SK-N-SH treated with all-trans-retinoic acid at 6 μM for 48 hours (cell line): ENCODE measurements around the gene AHSG.

Source experiments
- ATAC-seq: fragments of 200-7000 bp; cut with Tn5 transposase; 3 replicates; pipeline ENCODE4 v1.9.1; 2020; ENCODE audit warnings: mild to moderate bottlenecking, moderate library complexity
- ARNTL ChIP-seq: fragments of 450-650 bp; formaldehyde crosslinking; IDR thresholded peaks from 2 replicates; pipeline ENCODE4 v1.5.0; 2020; ENCODE audit warnings: low read depth, mild to moderate bottlenecking, moderate library complexity, borderline replicate concordance
- CSDC2 ChIP-seq: fragments of 250-450 bp; sonication (Bioruptor Pico); IDR thresholded peaks from 2 replicates; pipeline ENCODE4 v1.5.0; 2020; ENCODE audit warnings: mild to moderate bottlenecking, moderate library complexity
- ISL1 ChIP-seq: fragments of 250-450 bp; sonication (Bioruptor Pico); IDR thresholded peaks from 2 replicates; pipeline ENCODE4 v2.1.2; 2022; ENCODE audit warnings: mild to moderate bottlenecking, moderate library complexity
- OSR1 ChIP-seq: fragments of 250-450 bp; sonication (Bioruptor Pico); IDR thresholded peaks from 2 replicates; pipeline ENCODE4 v1.8.0; 2022; ENCODE audit warnings: moderate library complexity, mild to moderate bottlenecking, inconsistent platforms
- PATZ1 ChIP-seq: fragments of 250-450 bp; sonication (Bioruptor Pico); IDR thresholded peaks from 2 replicates; pipeline ENCODE4 v1.8.0; 2020; ENCODE audit warnings: mild to moderate bottlenecking, moderate library complexity, borderline replicate concordance
- PPARA ChIP-seq: fragments of 250-450 bp; sonication (Bioruptor Pico); IDR thresholded peaks from 2 replicates; pipeline ENCODE4 v1.5.0; 2020; ENCODE audit warnings: mild to moderate bottlenecking, borderline replicate concordance
- RARB ChIP-seq: fragments of 250-450 bp; sonication (Bioruptor Pico); IDR thresholded peaks from 2 replicates; pipeline ENCODE4 v1.8.0; 2021; ENCODE audit warnings: mild to moderate bottlenecking, moderate library complexity
- SNAI2 ChIP-seq: fragments of 250-450 bp; sonication (Bioruptor Pico); IDR thresholded peaks from 2 replicates; pipeline ENCODE4 v1.5.0; 2020; ENCODE audit warnings: mild to moderate bottlenecking, moderate library complexity
- TCF4 ChIP-seq: fragments of 250-450 bp; sonication (Bioruptor Pico); IDR thresholded peaks from 2 replicates; pipeline ENCODE4 v1.8.0; 2021; ENCODE audit warnings: mild to moderate bottlenecking, moderate library complexity, borderline replicate concordance
- TOX ChIP-seq: fragments of 250-450 bp; sonication (Bioruptor Pico); IDR thresholded peaks from 2 replicates; pipeline ENCODE4 v1.8.0; 2021; ENCODE audit warnings: mild to moderate bottlenecking, moderate library complexity, borderline replicate concordance
- TSHZ2 ChIP-seq: fragments of 250-450 bp; sonication (Bioruptor Pico); IDR thresholded peaks from 2 replicates; pipeline ENCODE4 v1.5.0; 2020; ENCODE audit warnings: mild to moderate bottlenecking, moderate library complexity
- ZC3H10 ChIP-seq: fragments of 250-450 bp; sonication (Bioruptor Pico); IDR thresholded peaks from 2 replicates; pipeline ENCODE4 v1.5.1; 2021; ENCODE audit warnings: mild to moderate bottlenecking, moderate library complexity
- ZFP3 ChIP-seq: fragments of 250-450 bp; sonication (Bioruptor Pico); IDR thresholded peaks from 2 replicates; pipeline ENCODE4 v1.5.0; 2020; ENCODE audit warnings: mild to moderate bottlenecking, moderate library complexity
- ZFP30 ChIP-seq: fragments of 450-650 bp; formaldehyde crosslinking; IDR thresholded peaks from 2 replicates; pipeline ENCODE4 v1.5.0; 2022; ENCODE audit warnings: mild to moderate bottlenecking, moderate library complexity
- ZNF565 ChIP-seq: fragments of 450-650 bp; formaldehyde crosslinking; conservative IDR thresholded peaks from 2 replicates; pipeline ENCODE4 v1.5.0; 2020; ENCODE audit warnings: low read depth, mild to moderate bottlenecking, moderate library complexity
- ZNF70 ChIP-seq: fragments of 450-650 bp; formaldehyde crosslinking; IDR thresholded peaks from 2 replicates; pipeline ENCODE4 v1.5.0; 2020; ENCODE audit warnings: mild to moderate bottlenecking, moderate library complexity
- ZNF8 ChIP-seq: fragments of 450-650 bp; formaldehyde crosslinking; IDR thresholded peaks from 2 replicates; pipeline ENCODE4 v1.5.0; 2020; ENCODE audit warnings: mild to moderate bottlenecking, moderate library complexity
- TF ChIP-seq, protein P1 (sequence below): fragments of 250-450 bp; sonication (Bioruptor Pico); IDR thresholded peaks from 2 replicates; pipeline ENCODE4 v1.5.1; 2020; ENCODE audit warnings: low read depth, mild to moderate bottlenecking, moderate library complexity
- TF ChIP-seq, protein P2 (sequence below): fragments of 250-450 bp; sonication (Bioruptor Pico); IDR thresholded peaks from 2 replicates; pipeline ENCODE4 v1.8.0; 2021; ENCODE audit warnings: low read depth, mild to moderate bottlenecking, moderate library complexity, borderline replicate concordance
- TF ChIP-seq, protein P3 (sequence below): fragments of 250-450 bp; sonication (Bioruptor Pico); IDR thresholded peaks from 2 replicates; pipeline ENCODE4 v1.5.1; 2021; ENCODE audit warnings: mild to moderate bottlenecking, moderate library complexity

The AHSG gene

DNA sequence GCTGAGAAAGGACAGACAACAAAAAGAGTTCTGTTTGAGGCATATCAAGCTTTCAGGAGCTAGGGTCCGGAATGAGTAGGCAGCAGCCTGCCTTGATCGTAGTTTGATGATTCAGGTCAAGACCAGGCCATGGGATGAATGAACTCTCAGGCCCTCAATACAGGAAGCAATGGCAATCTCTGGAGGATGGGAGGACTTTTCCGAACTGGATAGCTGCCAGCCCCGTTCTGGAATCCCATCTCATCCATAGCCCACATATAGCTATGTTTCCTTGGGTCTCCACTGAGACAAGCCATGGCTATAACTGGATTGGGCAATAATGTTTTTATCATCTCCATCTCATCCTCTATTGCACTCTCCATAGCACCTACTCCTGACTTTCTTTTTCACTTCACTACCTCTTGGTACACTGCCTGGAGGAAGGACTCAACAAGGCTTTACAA is 12.8 kb downstream of the AHSG start (continued):
- TF ChIP-seq, protein P1, sequence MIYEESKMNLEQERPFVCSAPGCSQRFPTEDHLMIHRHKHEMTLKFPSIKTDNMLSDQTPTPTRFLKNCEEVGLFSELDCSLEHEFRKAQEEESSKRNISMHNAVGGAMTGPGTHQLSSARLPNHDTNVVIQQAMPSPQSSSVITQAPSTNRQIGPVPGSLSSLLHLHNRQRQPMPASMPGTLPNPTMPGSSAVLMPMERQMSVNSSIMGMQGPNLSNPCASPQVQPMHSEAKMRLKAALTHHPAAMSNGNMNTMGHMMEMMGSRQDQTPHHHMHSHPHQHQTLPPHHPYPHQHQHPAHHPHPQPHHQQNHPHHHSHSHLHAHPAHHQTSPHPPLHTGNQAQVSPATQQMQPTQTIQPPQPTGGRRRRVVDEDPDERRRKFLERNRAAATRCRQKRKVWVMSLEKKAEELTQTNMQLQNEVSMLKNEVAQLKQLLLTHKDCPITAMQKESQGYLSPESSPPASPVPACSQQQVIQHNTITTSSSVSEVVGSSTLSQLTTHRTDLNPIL, result no peak
- TF ChIP-seq OSR1 (CRISPR knock-in tag) (no peak), ARNTL (CRISPR knock-in tag) (no peak), TOX (CRISPR knock-in tag) (no peak)

GRCh38 chr3:186626254-186626847 is 13.5 kb downstream of the AHSG start:
- ATAC-seq, result no peak

DNA sequence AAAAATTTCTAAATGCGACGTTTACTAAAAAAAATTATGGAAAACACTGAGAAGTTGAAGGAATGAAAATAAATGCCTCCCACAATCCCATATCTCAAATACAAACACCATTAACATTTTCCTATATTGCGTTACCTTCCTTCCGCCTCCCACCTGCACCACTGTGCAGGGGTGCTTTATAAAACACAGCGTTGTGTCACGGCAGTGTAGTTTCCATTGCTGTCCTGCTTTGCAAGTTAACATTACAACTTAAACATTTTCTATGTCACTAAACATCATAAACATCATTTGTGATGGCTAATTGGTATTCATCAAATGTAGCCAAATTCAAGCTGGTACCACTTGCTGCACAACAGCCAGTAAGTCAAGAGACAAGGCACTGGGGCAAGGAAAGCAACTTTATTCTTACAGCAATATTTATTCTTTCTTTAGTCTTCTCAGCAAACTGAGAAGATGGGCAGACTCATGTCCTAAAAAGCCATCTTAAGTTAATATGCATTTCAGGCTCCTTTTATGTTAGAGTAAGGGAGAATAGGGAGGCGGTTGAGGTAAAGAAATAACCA is 15.1 kb downstream of the AHSG start:
- TF ChIP-seq ZNF70 (CRISPR knock-in tag) (no peak), TOX (CRISPR knock-in tag) (no peak), ZNF8 (CRISPR knock-in tag) (no peak), ISL1 (CRISPR knock-in tag) (no peak), ZC3H10 (CRISPR knock-in tag) (no peak), PATZ1 (CRISPR knock-in tag) (no peak), ZNF565 (CRISPR knock-in tag) (no peak), ZFP3 (CRISPR knock-in tag) (no peak), RARB (no peak), TCF4 (no peak), ZFP30 (CRISPR knock-in tag) (no peak), TSHZ2 (CRISPR knock-in tag) (no peak), SNAI2 (CRISPR knock-in tag) (no peak), ARNTL (CRISPR knock-in tag) (no peak), PPARA (CRISPR knock-in tag) (no peak), CSDC2 (CRISPR knock-in tag) (no peak), OSR1 (CRISPR knock-in tag) (no peak)
- TF ChIP-seq, protein P1, result no peak
- TF ChIP-seq, protein P2, sequence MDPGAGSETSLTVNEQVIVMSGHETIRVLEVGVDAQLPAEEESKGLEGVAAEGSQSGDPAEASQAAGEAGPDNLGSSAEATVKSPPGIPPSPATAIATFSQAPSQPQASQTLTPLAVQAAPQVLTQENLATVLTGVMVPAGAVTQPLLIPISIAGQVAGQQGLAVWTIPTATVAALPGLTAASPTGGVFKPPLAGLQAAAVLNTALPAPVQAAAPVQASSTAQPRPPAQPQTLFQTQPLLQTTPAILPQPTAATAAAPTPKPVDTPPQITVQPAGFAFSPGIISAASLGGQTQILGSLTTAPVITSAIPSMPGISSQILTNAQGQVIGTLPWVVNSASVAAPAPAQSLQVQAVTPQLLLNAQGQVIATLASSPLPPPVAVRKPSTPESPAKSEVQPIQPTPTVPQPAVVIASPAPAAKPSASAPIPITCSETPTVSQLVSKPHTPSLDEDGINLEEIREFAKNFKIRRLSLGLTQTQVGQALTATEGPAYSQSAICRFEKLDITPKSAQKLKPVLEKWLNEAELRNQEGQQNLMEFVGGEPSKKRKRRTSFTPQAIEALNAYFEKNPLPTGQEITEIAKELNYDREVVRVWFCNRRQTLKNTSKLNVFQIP (CRISPR knock-in tag), result no peak
- TF ChIP-seq, protein P3, sequence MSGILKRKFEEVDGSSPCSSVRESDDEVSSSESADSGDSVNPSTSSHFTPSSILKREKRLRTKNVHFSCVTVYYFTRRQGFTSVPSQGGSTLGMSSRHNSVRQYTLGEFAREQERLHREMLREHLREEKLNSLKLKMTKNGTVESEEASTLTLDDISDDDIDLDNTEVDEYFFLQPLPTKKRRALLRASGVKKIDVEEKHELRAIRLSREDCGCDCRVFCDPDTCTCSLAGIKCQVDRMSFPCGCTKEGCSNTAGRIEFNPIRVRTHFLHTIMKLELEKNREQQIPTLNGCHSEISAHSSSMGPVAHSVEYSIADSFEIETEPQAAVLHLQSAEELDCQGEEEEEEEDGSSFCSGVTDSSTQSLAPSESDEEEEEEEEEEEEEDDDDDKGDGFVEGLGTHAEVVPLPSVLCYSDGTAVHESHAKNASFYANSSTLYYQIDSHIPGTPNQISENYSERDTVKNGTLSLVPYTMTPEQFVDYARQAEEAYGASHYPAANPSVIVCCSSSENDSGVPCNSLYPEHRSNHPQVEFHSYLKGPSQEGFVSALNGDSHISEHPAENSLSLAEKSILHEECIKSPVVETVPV (CRISPR knock-in tag), result no peak
- ATAC-seq, result no peak

More at GRCh38 chr3:186626254-186626847, 13.5 kb downstream of the AHSG start:
- no peak for TF ChIP-seq ZFP3 (CRISPR knock-in tag)
